T-helper 1 cell treated with Interleukin-12 subunit alpha and Interleukin-12 subunit beta and Interleukin-4 antibody, amounts not matched to agents 30 μg/mL and 1 μg/mL, for 36 hours (primary cell): ENCODE measurements around the gene NR2E1.

Source experiments
- H3K27ac Mint-ChIP-seq: one replicate; pipeline ENCODE4 v1.8.0; 2021; ENCODE audit warnings: mild to moderate bottlenecking, mixed read lengths
- H3K27me3 Mint-ChIP-seq: one replicate; pipeline ENCODE4 v1.8.0; 2021; ENCODE audit warnings: low read depth, mixed read lengths
- H3K36me3 Mint-ChIP-seq: one replicate; pipeline ENCODE4 v1.8.0; 2021; ENCODE audit warnings: low read depth, mixed read lengths
- H3K4me1 Mint-ChIP-seq: one replicate; pipeline ENCODE4 v1.8.0; 2021; ENCODE audit warnings: low read depth, mixed read lengths
- H3K4me3 Mint-ChIP-seq: one replicate; pipeline ENCODE4 v1.8.0; 2021; ENCODE audit warnings: mild to moderate bottlenecking, moderate library complexity, mixed read lengths
- H3K9me3 Mint-ChIP-seq: one replicate; pipeline ENCODE4 v1.8.0; 2021; ENCODE audit warnings: mixed read lengths

NR2E1 gene

DNA sequence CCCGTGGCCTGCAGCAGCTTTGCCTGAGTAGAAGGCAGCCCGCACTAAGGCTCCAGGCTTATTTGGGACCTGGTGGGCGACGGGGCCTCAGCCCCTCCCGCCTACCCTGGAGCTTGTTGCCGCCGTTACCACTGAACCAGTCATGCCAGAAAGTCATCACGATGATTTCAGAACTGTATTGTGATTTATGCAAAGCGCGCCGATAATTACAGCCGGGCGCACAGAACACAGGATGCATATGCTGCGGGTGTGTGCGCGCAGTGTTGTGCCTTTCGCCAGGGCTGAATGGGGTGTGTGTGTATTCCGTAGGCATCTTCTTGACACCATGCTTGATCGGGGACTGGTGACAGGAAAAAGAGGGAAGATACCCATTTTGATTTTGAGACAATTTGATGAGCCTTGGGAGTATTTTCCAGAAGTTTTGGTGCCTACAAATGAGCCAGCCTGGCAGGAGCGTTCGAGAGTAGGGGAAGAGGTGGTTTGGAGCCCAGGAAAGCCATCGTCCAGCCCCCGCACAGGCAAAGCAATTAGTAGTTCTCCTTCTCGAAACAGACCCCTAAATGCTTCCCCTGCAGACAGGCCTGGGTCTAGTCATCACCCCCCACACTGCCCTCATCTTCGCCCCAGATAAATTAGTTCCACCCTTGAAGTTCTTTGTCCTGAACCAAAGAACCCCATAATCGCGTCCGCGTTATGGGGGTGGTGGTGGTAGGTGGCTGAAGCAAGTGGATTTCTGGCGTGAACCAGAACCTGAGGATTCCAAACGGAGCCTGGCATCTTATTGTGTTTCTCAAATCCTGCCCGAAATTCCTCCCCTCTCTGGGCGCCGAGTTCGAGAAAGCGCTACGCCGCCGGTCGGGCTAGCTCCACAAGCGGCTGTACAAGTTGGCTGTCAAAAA, 1.9 kb upstream of the NR2E1 start:
- H3K4me3 Mint-ChIP-seq, result peak overlapping the region; percentile 21
- peaks cover 92% of the 10 kb centered on the region for H3K27me3 Mint-ChIP-seq
- H3K36me3 Mint-ChIP-seq, result peaks cover 8% of the 10 kb centered on the region
- peak overlapping the region; percentile 76 for H3K27ac Mint-ChIP-seq
- no peaks in the 10 kb centered on the region for H3K9me3 Mint-ChIP-seq
- H3K4me1 Mint-ChIP-seq, result peaks cover 8% of the 10 kb centered on the region

GRCh38 chr6:108164543-108164814, 1.3 kb upstream of the NR2E1 start:
- Mint-ChIP-seq H3K4me3 (no peak overlapping the region), H3K4me1 (peaks cover 12% of the 10 kb centered on the region), H3K9me3 (no peaks in the 10 kb centered on the region), H3K27ac (peak overlapping the region; percentile 63), H3K36me3 (peaks cover 8% of the 10 kb centered on the region), H3K27me3 (peaks cover 92% of the 10 kb centered on the region)

DNA sequence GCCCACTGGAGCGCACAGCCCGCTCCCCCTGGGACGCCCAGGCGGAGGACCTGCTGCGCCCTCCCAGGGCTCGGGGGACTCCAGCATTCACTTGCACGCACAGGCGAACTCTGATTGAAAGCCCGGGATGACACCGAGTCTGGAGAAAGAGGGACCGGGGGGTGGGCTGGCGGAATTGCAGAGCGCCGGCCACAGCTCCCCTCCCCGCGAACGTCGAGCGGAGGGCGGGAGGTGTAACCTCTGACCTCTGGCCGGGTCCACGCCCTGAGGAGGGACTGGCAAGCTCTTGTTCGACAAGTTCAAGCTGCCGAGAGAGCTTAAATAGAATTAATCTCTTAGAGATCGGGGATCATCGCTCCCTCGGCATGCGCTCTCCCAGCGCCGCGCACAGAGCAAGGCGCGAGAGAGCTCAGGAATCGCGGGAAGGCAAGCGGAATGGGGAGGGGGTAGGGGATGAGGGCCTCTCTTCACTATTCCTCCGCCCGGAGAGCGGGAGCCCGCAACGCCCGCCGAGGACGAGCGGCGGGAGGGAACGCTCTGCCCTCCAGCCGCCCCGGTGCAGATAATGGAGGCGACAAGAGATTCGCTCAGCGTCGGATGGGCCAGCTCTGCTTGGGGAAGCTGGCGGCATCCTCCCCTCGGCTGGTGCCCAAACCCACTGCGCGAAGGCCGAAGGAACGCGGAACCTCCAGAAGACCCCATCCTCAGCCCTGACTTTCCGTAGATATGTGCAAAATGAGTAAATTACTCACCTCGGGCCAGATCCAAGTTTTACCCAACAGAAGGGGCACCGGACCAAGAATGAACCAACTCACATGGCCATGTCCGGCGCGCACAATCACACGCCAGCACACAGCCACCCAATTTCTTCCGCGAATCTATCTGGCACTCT, 761 bp upstream of the NR2E1 start:
- peaks cover 12% of the 10 kb centered on the region for H3K4me1 Mint-ChIP-seq

GRCh38 chr6:108166664-108167448, 1.0 kb downstream of the NR2E1 start:
- no peak overlapping the region for H3K4me3 Mint-ChIP-seq

More for the DNA sequence above, 761 bp upstream of the NR2E1 start:
- Mint-ChIP-seq H3K4me3 (peak overlapping the region; percentile 32), H3K9me3 (no peaks in the 10 kb centered on the region), H3K27ac (peak overlapping the region; percentile 89), H3K27me3 (peaks cover 92% of the 10 kb centered on the region), H3K36me3 (peaks cover 8% of the 10 kb centered on the region)

GRCh38 chr6:108167449-108168089, 1.7 kb downstream of the NR2E1 start:
- Mint-ChIP-seq H3K9me3 (no peaks in the 10 kb centered on the region), H3K27me3 (peaks cover 93% of the 10 kb centered on the region), H3K27ac (peak overlapping the region; percentile 62), H3K4me3 (no peak overlapping the region), H3K4me1 (peaks cover 12% of the 10 kb centered on the region), H3K36me3 (peaks cover 8% of the 10 kb centered on the region)

More at GRCh38 chr6:108166664-108167448, 1.0 kb downstream of the NR2E1 start:
- Mint-ChIP-seq H3K9me3 (no peaks in the 10 kb centered on the region), H3K27me3 (peaks cover 92% of the 10 kb centered on the region), H3K36me3 (peaks cover 8% of the 10 kb centered on the region), H3K27ac (peak overlapping the region; percentile 62), H3K4me1 (peaks cover 12% of the 10 kb centered on the region)

DNA sequence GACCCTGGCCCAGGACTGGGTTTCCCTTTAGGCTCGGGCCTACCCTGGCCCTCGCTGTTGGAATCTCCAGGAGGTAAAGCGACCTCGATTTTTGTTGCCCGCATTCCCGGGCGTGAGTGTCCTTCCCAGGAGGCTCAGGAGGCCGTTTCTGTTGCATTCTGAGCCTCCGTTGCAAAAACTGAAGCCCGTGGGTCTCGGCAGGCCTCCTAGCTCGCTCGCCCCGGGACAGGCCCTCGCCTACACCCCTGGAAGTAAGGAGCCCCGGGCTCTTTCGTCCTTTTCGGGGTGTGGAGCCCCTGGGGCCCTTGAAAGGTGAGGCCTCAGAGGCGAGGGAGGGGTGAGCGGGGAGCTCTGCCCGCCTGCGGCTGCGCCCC, 2.3 kb downstream of the NR2E1 start:
- Mint-ChIP-seq H3K27me3 (peaks cover 93% of the 10 kb centered on the region), H3K27ac (no peak overlapping the region), H3K4me1 (peaks cover 12% of the 10 kb centered on the region), H3K36me3 (peaks cover 8% of the 10 kb centered on the region), H3K9me3 (no peaks in the 10 kb centered on the region), H3K4me3 (no peak overlapping the region)

DNA sequence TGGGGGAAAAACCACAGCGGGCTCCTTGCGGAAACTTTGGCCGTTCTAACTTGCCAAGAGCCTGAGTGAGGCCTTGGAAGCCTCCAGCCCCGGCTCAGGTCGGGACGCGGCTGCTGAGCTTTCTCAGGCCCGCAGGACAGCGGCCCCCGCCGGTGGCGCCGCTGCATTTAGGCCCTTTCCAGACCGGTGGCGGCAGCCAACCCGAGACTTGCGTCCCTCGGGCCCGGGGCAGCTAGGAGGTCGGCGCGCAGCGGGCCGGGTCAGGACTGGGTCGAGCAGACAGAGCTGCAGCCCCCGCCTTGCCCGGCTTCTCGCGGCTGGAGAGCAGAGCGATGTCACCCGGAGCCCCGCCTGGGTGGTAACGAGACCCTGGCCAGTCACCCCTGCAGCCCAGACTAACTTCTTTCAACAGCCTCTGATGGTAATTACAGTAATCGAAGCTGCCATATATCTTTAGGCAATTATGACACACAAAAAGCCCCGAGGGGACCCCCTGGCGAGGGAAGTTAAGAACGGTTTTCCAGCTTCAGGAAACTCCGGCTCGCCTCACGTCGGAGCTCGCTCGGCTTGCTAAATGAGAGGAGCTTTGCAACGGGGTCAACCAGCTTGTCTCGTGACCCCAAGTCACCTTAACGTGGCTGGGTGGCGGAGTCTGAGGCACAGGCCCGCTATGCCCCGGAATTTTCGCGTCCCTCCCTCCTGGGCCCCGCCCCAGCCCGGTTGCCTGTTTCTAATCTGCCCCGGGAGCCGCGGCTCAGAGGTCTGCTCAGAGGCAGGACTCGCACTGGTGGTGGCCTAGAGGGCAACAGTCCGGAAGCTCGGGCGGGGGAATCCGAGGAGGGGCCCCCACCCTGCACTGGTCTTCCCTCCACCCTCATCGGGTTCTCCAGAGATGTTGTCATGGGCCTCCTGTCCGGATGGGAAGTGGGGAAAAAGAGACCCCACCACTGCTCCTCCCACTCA, 3.0 kb downstream of the NR2E1 start:
- H3K27ac Mint-ChIP-seq, result peak overlapping the region; percentile 63
- H3K9me3 Mint-ChIP-seq, result no peaks in the 10 kb centered on the region
- H3K4me1 Mint-ChIP-seq, result peaks cover 12% of the 10 kb centered on the region
- H3K27me3 Mint-ChIP-seq, result peaks cover 92% of the 10 kb centered on the region
- peak overlapping the region; percentile 10 for H3K4me3 Mint-ChIP-seq
- peaks cover 7% of the 10 kb centered on the region for H3K36me3 Mint-ChIP-seq

DNA sequence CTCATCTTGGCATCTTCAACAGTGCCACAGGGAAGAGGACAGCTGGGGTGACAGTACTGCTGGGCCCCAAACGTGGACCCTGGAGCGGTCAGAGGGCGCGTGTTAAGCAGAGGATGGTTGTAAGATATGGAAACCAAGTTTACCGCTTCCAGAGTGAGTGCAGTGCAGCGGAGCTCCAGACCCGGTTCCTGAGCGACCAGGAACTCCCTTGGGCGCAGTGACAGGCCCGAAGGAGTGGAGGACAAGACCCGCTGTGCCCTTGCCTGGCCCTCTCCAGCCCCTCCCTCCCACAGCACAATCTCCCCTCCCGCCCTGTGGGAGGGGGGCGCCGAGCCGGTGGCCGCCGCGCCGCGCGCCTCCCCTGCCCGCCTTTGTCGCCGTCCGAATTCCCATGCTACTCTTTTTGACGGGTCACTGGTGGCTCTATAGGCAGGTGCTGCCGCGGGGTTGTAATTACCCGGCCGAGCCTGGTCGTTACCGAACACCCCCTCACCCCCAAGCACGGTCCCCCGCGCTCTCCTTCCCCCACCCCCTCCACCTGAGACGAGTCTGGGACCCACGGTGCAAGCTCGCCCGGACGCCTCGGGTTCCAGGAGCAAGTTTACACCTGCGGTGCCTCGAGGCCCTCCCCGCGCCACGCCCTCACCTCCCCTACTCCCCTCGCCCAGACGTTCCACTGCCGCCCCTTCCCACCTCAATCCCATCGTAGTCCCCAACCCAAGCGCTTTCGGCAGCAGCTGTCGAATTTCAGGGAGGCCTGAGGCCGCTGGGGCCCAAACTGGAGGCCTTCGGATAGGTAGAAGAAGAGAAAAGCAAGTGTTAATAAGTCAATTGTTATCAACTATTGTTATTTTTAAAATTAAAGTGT, 3.9 kb downstream of the NR2E1 start:
- H3K4me3 Mint-ChIP-seq, result peak overlapping the region; percentile 10
- peak overlapping the region; percentile 63 for H3K27ac Mint-ChIP-seq
- H3K36me3 Mint-ChIP-seq, result peaks cover 5% of the 10 kb centered on the region
- peaks cover 12% of the 10 kb centered on the region for H3K4me1 Mint-ChIP-seq
- peaks cover 91% of the 10 kb centered on the region for H3K27me3 Mint-ChIP-seq
- H3K9me3 Mint-ChIP-seq, result no peaks in the 10 kb centered on the region

GRCh38 chr6:108170332-108171290, 4.8 kb downstream of the NR2E1 start:
- Mint-ChIP-seq H3K9me3 (no peaks in the 10 kb centered on the region), H3K27me3 (peaks cover 91% of the 10 kb centered on the region), H3K4me1 (peaks cover 10% of the 10 kb centered on the region), H3K4me3 (no peak overlapping the region), H3K36me3 (peaks cover 4% of the 10 kb centered on the region), H3K27ac (peak overlapping the region; percentile 8)

DNA sequence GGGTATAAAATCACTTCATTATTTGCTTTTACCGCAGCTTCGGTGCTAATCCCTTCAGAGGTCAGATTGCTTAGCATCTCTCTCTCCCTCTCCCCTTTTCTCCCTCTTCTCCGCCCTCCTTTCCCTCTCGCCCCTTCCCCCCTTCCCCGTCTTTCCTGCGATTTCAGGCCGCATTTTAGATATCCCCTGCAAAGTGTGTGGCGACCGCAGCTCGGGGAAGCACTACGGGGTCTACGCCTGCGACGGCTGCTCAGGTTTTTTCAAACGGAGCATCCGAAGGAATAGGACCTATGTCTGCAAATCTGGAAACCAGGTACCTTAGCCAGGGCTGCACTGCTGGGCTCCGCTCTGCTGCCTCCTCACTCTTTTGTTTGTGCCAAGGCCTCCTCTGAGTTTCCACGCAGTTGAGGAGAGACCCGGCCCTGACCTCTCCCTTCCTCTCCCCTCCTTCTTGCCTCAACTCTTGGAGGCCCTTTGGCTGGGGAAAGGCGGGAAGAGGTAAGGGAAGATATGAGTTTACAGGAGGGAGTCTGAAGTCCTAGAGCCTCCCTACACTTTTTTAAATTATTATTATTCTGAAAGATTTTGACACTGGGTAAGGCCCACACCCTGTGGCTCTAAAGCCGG, 5.6 kb downstream of the NR2E1 start:
- Mint-ChIP-seq H3K27ac (peak overlapping the region; percentile 41), H3K36me3 (peaks cover 3% of the 10 kb centered on the region), H3K9me3 (no peaks in the 10 kb centered on the region), H3K4me1 (peaks cover 6% of the 10 kb centered on the region), H3K27me3 (peaks cover 91% of the 10 kb centered on the region), H3K4me3 (no peak overlapping the region)

- Mint-ChIP-seq H3K27me3 (peaks cover 93% of the 10 kb centered on the region), H3K9me3 (no peaks in the 10 kb centered on the region), H3K27ac (no peak overlapping the region), H3K36me3 (peaks cover 2% of the 10 kb centered on the region), H3K4me1 (peaks cover 6% of the 10 kb centered on the region), H3K4me3 (no peak overlapping the region)
These were observed 6.2 kb downstream of the NR2E1 start for GRCh38 chr6:108171918-108172516.
